ENCODE data around the gene CNIH3. TPM values are rescaled to one million over a fixed set of nuclear protein-coding genes. Genes with fewer than 3 reads are reported as not detected.

CNIH3 gene
- total RNA-seq, 1 donor from 2014 or later = 5.3 TPM

GRCh38 chr1:224744521-224744920, 128.4 kb downstream of the CNIH3 start:
- no peak for DNase-seq (ENCODE audit: low spot score)

- no peak for DNase-seq (ENCODE audit: low spot score)
These were observed 129.3 kb downstream of the CNIH3 start for GRCh38 chr1:224745394-224745793.

GRCh38 chr1:224745924-224746323, 129.8 kb downstream of the CNIH3 start:
- no peak for DNase-seq (ENCODE audit: low spot score)

- DNase-seq (ENCODE audit: low spot score) = no peak
These were observed 131.5 kb downstream of the CNIH3 start for GRCh38 chr1:224747578-224747977.

GRCh38 chr1:224749916-224750315, 133.8 kb downstream of the CNIH3 start:
- no peak for DNase-seq (ENCODE audit: low spot score)

- no peak for DNase-seq (ENCODE audit: low spot score)
These were observed 135.7 kb downstream of the CNIH3 start for GRCh38 chr1:224751624-224752311.

- no peak for DNase-seq (ENCODE audit: low spot score)
These were observed 137.4 kb downstream of the CNIH3 start for GRCh38 chr1:224753491-224753890.

GRCh38 chr1:224755586-224755985, 139.5 kb downstream of the CNIH3 start:
- DNase-seq (ENCODE audit: low spot score) = no peak

GRCh38 chr1:224757508-224757907, 141.4 kb downstream of the CNIH3 start:
- no peak for DNase-seq (ENCODE audit: low spot score)

GRCh38 chr1:224759135-224759534, 143.0 kb downstream of the CNIH3 start:
- DNase-seq (ENCODE audit: low spot score) = no peak

- DNase-seq (ENCODE audit: low spot score) = no peak
These were observed 143.6 kb downstream of the CNIH3 start for GRCh38 chr1:224759681-224760091.

GRCh38 chr1:224760163-224760562, 144.0 kb downstream of the CNIH3 start:
- DNase-seq (ENCODE audit: low spot score) = no peak

GRCh38 chr1:224761245-224761644, 145.1 kb downstream of the CNIH3 start:
- no peak for DNase-seq (ENCODE audit: low spot score)

GRCh38 chr1:224762046-224762445, 145.9 kb downstream of the CNIH3 start:
- no peak for DNase-seq (ENCODE audit: low spot score)

- no peak for DNase-seq (ENCODE audit: low spot score)
These were observed 146.6 kb downstream of the CNIH3 start for GRCh38 chr1:224762701-224763100.

GRCh38 chr1:224763126-224763775, 147.1 kb downstream of the CNIH3 start:
- no peak for DNase-seq (ENCODE audit: low spot score)

GRCh38 chr1:224766266-224766665, 150.1 kb downstream of the CNIH3 start:
- DNase-seq (ENCODE audit: low spot score) = no peak

GRCh38 chr1:224767031-224767430, 150.9 kb downstream of the CNIH3 start:
- no peak for DNase-seq (ENCODE audit: low spot score)

GRCh38 chr1:224767676-224768075, 151.6 kb downstream of the CNIH3 start:
- no peak for DNase-seq (ENCODE audit: low spot score)

- no peak for DNase-seq (ENCODE audit: low spot score)
These were observed 152.9 kb downstream of the CNIH3 start for GRCh38 chr1:224768971-224769370.

- no peak for DNase-seq (ENCODE audit: low spot score)
These were observed 153.6 kb downstream of the CNIH3 start for GRCh38 chr1:224769452-224770335.

GRCh38 chr1:224770336-224770693, 154.2 kb downstream of the CNIH3 start:
- DNase-seq (ENCODE audit: low spot score) = no peak

GRCh38 chr1:224773646-224774045, 157.5 kb downstream of the CNIH3 start:
- DNase-seq (ENCODE audit: low spot score) = no peak
